NCI-H2227 (cell line): Measurements from ENCODE around the gene RNF220.

Experiments used
- DNase-seq: peaks from one replicate; lab custom pipeline; 2025; ENCODE audit not compliant: unreplicated experiment; lab: John Stamatoyannopoulos, UW

The RNF220 gene

DNA sequence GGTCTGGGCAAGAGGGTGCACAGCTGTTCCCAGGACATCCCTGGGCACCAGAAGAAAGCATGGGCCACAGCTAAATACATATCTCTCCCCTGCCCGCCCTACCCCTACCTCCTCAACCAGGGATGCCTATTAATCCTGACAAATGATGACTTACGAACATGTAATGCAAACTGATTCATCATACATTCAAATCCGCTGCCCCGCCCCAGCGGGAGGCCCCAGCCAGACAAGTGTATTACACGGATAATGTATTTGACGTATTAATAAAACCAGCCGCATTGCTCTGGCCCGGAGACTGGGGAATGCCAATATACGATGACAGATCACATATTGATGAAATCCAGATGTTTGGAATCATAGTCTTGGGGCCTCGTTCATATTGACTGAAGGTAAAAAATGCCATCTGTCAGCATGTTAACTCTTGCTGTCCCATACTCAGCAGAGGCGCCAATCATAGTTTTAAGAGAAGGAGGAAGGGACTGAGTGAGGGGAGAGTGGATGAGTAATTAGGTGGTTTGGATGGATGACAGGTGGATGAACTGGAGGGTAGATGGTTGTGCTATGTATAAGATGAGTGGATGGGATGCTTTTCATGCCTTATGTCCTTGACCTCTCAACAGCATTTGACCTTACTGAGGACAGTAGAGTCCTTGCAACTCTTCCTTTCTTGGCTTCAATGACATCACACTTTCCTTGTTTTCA is 201.0 kb downstream of the RNF220 start:
- no peak for DNase-seq

DNA sequence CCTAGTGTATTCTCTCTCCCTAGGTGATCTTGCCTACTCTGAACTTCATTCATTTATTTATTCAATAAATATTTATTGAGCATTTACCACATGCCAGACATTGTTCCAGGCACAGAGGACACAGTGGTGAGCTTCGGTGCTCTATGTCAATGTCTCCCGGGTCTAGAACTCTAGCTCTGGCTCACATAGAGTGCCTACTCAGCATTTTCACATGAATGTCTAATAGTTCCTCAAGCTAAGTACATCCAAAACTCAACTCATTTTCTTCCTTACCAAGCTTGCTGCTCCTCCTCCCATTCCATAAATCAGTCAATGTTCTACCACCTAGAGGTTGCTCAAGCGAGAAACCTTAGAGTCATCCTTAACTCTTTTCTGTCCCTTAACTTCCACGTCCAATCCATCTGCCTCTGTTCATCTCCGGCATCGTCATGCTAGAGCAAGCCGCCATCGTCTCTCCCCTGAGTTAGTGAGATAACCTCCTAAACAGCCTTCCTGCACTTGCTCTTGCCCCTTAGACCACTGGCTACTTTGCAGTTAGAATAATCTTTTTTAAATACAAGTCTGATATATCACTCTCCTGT is 201.7 kb downstream of the RNF220 start:
- no peak for DNase-seq

DNA sequence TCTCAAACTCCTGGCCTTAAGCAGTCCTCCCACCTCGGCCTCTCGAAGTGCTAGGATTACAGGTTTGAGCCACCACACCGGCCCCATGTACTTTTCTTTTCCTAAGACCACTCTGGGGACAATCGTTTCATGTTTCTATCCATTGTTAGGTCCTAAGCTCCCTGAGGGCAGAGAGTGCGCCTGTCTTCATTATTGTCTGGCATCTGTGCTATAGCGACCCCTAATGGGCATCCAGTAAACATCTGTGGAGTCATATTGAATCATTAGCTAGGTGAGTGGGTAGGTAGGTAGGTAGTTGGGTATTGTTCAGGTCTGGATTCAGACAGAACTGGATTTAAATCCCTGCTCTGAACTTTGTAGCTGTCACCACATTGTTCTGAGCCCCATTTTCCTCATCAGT is 203.1 kb downstream of the RNF220 start:
- DNase-seq = no peak

DNA sequence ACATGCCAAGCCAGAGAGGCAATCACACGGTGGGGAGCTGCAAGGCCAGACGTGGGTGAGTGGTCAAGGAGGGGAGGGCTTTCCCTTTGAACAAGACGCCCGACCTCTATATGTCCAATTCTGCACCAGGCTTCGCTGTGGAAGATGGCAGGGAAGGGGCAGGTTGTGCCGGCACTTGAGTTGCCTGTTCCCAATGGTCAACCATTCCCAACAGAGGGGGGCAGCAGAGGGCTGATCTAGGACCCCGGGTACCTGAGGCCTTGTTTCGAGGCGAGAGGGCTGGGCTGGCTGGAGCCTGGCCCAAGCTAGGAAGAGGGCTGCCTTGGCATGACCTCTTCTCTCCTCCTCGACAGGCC is 204.3 kb downstream of the RNF220 start:
- peak; percentile 62 for DNase-seq

DNA sequence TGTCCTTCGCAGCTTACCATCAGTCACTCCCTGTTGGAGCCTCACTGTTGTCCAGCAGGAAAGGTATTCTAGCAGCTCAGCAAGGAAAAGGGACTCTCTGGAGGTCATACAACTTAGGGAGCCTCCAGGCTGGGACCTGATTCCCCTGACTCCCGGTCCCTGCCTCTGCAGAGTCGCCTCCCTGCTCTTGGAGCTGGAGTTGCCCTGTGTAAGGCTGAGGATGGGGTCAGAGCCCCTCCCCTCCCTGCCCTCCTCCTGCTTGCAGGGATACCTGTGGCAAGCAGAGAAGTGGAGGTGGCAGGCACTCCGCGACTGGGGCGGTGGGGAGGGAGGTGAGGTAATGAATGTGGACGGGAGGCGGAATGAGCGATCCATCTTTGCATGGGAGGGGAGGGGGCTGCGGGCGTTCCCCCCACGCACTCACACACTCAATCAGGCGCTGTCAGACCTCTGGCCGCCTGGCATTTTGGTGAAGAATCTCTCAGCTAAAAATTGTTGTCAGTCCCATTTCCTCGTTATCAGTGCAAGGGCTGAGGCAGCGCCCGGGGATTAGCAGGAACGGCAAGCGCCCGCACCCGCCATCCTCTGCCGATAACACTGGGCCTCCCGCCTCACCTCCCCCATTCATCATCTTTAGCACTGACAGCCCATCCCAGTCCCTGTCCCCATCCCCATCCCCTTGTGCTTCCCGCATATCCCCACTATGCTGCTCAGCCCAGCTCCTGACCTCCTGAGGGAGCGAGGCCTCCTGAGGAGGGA is 204.9 kb downstream of the RNF220 start:
- DNase-seq = peak; percentile 60

DNA sequence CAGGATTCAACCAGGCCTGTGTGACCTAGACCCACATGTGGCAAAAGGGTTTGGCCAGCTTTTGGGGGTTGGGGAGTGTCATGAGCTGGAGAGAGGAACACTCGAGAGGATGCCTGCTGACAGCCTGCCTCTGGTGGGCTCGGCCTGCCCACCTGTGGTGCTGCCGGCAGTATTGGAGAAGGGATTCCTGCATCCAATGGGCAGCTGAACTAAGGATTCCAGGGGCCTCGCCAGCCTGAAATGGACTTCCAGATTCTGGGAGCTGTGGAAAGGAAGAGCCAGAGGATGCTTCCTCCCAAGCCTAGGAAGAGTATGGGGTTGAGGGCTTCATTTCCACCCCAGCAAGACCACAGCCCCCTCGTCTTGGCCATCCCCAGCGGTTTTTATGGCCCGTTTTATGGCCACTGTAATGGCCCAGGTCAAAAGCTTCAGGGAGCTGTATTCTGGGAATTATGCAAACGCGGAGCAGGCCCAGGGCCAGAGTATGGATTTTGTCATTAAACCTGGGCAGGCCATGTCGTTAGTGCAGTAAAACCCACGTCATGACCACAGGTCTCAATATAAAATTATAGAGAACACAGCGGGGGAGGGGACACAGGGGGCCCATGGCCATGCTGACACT is 205.6 kb downstream of the RNF220 start:
- DNase-seq = peak; percentile 54

DNA sequence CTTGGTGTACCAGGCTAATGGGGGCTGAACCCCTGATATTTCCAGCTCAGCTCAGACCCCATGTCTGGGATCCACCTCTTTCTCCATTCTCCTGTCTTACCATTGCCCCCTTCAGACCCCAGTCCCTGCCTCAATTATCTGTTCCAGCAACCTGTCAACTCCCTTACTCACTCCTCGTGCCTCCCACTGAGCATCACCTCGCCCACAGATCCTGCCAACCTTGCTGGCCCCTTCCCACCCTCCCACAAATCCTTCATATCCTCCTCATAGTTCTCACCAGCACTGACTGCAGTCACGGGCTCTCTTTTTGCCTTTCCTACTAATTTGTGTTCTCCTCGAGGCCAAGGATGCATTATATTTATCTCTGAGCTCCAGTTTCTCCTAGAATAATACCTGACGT is 206.4 kb downstream of the RNF220 start:
- DNase-seq = no peak

- no peak for DNase-seq
Observed at GRCh38 chr1:44611866-44612265, 206.8 kb downstream of the RNF220 start.

GRCh38 chr1:44613941-44614340 is 208.9 kb downstream of the RNF220 start:
- DNase-seq = no peak

DNA sequence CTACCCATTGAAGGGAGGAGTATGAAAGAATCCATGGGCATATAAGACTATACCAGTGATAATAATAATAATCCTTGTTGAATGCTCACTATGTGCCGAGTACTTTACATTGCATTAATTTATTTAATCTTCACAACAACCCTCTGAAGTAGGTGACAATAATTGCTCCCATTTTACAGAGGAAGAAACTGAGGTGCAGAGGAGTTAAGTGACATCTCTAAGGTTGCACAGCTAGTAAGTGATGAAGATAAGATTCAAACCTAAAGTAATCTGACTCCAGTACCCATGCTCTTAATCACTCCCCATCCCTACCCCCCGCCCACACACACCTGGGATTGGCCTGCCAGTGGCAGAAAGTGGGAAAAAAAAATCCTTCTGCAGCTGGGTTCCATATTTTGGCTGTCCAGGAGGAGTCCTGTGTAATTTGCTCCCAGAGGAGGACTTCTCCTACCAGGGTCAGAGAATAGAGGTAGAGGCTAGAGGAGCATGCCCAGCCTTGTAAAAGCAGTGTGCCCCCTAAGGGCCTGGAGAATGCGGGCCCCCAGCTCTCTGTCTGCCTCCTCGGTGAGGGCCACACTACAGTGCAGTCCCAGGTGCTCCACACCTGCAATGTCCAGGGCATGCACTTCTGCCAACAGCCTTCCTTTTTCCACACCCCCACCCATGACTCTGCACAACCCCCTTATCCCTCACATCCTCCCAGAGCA is 211.4 kb downstream of the RNF220 start:
- DNase-seq = no peak

GRCh38 chr1:44616991-44617702 is 212.1 kb downstream of the RNF220 start:
- DNase-seq = no peak

- no peak for DNase-seq
Observed at GRCh38 chr1:44617703-44618029, 212.6 kb downstream of the RNF220 start.

DNA sequence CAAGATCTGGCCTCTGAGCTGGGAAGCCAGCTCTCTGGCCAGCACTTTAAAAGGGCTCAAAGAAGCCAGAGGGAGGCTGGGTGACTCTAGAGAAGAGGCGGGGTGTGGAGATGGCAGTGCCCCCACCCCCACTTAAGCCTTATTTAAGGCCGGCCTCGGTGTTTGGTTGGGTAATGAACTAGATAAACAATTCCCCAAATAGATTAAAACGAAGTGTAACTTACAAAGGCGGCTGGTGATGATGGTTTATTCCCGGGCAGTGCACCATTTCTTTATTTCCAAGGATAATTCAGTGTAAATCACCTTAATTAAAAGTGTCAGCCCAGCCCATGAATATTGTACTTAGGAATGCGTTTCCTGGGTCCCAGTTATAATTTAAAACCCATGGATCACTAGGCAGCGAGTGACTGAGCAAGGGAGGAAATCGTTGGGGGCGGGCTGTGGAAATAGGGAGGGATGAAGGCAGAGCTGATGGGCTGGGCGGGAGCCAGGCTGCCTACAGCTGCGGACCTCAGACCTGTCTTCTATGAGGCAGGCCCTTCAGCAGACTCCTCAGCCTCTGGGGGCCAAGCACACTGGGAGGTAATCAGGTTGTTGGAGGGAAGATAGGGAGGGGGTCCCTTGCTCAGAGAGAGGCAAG is 214.3 kb downstream of the RNF220 start:
- DNase-seq = peak; percentile 29

GRCh38 chr1:44620072-44620471 is 215.0 kb downstream of the RNF220 start:
- DNase-seq = no peak

DNA sequence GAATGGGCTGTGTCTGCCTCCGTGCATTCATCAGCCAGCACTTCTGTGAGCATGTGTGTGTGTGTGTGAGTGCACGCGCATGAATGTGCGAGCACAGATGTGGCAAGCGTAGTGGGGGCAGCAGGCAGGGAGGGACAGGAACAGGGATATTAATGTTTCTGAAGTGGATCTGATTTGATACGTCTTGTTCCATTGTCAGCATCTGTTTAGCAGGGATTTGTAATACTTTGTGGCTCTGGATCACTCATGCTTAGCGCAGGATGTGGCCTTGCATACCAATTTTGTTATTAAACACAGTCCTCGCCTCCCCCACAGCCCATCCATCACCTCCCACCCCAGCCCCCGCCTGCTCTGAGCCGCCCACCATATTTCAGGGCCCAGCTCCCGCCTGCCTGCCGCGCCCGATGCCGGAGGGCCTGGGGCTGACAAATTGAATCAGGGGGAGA is 216.8 kb downstream of the RNF220 start:
- DNase-seq = peak; percentile 50

GRCh38 chr1:44624268-44624901 is 219.3 kb downstream of the RNF220 start:
- DNase-seq = no peak

DNA sequence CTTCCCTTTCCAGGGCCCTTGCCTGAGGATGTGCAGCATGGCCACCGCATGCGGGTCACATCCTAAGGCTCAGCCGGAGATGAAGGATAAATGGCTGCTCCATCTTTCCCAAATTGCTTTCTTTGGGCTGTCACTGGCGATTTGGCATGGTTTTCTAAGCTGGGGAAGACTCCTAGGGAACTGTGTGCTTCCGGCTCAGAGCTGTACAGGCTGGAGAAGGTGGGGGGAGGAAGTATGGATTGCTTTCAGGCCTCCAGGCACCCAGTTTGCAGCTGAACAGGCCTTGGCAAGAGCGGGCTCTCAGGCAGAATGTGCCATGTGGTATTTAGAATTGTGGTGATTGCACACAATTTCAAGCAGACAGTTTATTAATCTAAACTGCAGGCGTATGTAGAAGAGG is 220.3 kb downstream of the RNF220 start:
- DNase-seq = no peak

GRCh38 chr1:44628962-44629756 is 224.1 kb downstream of the RNF220 start:
- DNase-seq = no peak

- no peak for DNase-seq
Observed at GRCh38 chr1:44630116-44630515, 225.1 kb downstream of the RNF220 start.
